HG03378 (cell line): ENCODE data around the gene ALS2CL.

ENCODE experiments used
- ATAC-seq: cut with Tn5 transposase; IDR thresholded peaks from one replicate; pipeline ENCODE4 v1.9.1; 2021; ENCODE audit warnings: mild to moderate bottlenecking, moderate library complexity; ENCODE audit not compliant: unreplicated experiment

Gene ALS2CL

GRCh38 chr3:46643701-46644100 lies 49.8 kb downstream of the ALS2CL start:
- ATAC-seq, result no peak

GRCh38 chr3:46642971-46643370 lies 50.5 kb downstream of the ALS2CL start:
- no peak for ATAC-seq

GRCh38 chr3:46640927-46641326 lies 52.6 kb downstream of the ALS2CL start:
- no peak for ATAC-seq

GRCh38 chr3:46639221-46639620 lies 54.3 kb downstream of the ALS2CL start:
- no peak for ATAC-seq

- ATAC-seq, result no peak
Observed at GRCh38 chr3:46634856-46635255, 58.6 kb downstream of the ALS2CL start.

- no peak for ATAC-seq
Observed at GRCh38 chr3:46632792-46633191, 60.7 kb downstream of the ALS2CL start.

GRCh38 chr3:46629551-46630517 lies 63.6 kb downstream of the ALS2CL start:
- ATAC-seq, result no peak

GRCh38 chr3:46628901-46629369 lies 64.5 kb downstream of the ALS2CL start:
- no peak for ATAC-seq

GRCh38 chr3:46627078-46627477 lies 66.4 kb downstream of the ALS2CL start:
- no peak for ATAC-seq

- ATAC-seq, result no peak
Observed at GRCh38 chr3:46626039-46626438, 67.4 kb downstream of the ALS2CL start.

GRCh38 chr3:46624975-46625490 lies 68.4 kb downstream of the ALS2CL start:
- ATAC-seq, result no peak

GRCh38 chr3:46624533-46624932 lies 68.9 kb downstream of the ALS2CL start:
- no peak for ATAC-seq

GRCh38 chr3:46619845-46620778 lies 73.4 kb downstream of the ALS2CL start:
- no peak for ATAC-seq
